NCI-H524 (cell line): ENCODE results near the gene PTGES.

Source experiments
- DNase-seq, 2 experiments: peaks; one replicate each; lab custom pipeline; 2025; lab: John Stamatoyannopoulos, UW

The PTGES gene

DNA sequence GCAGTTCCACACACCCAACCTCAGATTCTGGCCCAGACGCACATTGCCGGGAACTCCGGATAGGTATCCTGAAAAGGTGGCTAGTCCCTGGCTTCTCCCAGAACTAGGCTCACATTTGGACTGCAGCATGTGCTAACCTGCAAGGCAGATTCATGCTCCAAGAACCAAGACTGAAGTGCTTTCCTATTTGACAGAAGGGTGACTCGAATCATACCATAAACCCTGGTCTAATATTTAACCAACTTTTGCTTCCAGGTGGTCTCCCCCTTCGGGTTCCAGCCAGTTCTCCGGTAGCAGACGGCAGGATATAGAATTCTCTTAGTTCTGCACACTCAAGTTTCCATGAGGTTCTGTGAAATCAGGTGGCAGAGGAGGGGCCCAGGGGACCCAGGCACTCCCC, 7.6 kb downstream of the PTGES start:
- DNase-seq: no peak

- no peak for DNase-seq
Measured at GRCh38 chr9:129740666-129741464, 12.0 kb downstream of the PTGES start.

DNA sequence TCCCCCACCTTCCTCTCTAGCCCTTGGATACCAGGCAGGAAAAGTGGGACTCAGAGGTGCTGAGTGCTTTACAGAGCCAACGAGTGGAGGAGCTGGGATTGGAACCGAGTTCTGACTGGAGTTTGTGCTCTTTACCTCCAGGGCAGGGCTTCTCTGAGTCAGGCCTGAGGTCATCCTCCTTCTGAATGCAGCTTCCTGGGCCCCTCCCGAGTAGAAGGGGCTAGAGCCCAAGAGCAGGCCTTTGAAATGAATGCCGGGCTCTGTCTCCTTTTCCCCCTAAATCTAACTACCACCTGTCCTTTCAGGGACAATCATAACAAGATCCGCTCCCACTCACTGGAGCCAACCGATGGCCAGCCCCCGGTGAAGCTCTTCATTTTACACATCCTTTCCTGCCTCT, 12.7 kb downstream of the PTGES start:
- no peak for DNase-seq

DNA sequence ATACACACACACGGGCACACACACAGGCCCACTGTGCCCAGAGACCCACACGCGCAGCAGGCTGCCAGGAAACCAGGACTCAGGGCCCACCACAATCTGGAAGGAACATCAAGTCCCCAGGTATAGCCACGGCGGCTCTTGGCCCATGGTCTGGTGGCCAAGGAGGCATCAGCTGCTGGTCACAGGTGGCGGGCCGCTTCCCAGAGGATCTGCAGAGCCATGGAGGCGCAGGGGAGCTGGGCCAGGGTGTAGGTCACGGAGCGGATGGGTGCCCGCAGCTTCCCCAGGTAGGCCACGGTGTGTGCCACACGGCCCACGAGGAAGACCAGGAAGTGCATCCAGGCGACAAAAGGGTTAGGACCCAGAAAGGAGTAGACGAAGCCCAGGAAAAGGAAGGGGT, 13.4 kb downstream of the PTGES start:
- no peak for DNase-seq

GRCh38 chr9:129737479-129738274, 15.2 kb downstream of the PTGES start:
- DNase-seq: peak; percentile 80 to 86

DNA sequence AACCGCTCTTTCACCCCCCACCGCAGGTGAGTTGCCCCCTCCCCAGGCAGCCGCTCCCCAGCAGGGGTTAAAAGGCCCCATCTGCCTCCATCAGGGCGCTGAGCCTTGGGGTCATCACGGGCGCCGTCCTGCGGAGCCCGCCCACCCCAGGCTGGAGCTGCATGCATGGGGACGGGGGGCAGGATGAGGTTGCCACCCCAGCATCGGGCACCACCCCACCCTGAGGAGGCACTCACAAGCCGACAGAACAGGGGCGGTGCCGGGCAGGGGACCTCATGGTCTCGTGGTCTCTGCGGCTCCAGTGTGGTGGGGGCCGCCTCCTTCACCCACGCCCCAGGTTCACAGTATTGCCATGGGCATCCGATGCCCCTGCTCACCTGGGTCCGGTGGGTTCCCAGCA, 16.5 kb downstream of the PTGES start:
- no peak for DNase-seq

GRCh38 chr9:129735546-129735945, 17.3 kb downstream of the PTGES start:
- no peak for DNase-seq

DNA sequence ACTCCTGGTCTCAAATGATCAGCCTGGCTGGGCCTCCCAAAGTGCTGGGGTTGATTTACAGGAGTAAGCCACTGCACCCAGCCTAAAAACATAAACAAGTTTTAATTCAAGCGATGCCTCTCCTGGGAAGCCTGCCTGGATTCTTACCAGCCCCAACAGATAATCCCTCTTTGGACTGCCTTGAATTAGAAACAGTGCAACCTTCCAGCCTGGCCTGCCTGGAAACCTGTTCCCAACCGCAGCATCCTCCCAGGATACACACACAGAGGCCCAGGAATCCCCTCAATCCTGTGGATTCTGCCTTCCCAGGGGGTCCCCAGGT, 19.2 kb downstream of the PTGES start:
- DNase-seq: no peak

GRCh38 chr9:129732946-129733631, 19.8 kb downstream of the PTGES start:
- DNase-seq: no peak

DNA sequence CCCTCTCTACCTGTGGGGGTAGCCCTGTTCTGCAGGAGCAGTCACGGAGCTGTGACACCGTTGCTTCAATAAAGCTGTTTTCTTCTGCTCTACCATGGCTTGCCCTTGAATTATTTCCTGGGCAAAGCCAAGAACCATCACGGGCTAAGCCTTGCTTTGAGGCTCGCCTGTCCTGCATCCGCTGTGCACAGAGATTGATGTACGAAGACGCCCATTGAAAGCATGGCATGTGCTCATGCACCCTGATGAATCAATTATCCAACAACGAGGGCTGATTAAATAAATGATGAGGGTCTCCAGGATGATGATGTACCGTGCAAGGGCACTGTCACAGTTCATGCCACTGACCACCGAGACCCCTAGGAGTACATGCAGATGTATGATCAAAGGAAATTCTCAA, 20.7 kb downstream of the PTGES start:
- no peak for DNase-seq

- no peak for DNase-seq
Measured at GRCh38 chr9:129731477-129732085, 21.3 kb downstream of the PTGES start.

- DNase-seq: no peak
Measured at GRCh38 chr9:129728744-129729143, 24.1 kb downstream of the PTGES start.

- DNase-seq: peak; percentile 56 to 78
Measured at GRCh38 chr9:129726322-129727160, 26.3 kb downstream of the PTGES start.

DNA sequence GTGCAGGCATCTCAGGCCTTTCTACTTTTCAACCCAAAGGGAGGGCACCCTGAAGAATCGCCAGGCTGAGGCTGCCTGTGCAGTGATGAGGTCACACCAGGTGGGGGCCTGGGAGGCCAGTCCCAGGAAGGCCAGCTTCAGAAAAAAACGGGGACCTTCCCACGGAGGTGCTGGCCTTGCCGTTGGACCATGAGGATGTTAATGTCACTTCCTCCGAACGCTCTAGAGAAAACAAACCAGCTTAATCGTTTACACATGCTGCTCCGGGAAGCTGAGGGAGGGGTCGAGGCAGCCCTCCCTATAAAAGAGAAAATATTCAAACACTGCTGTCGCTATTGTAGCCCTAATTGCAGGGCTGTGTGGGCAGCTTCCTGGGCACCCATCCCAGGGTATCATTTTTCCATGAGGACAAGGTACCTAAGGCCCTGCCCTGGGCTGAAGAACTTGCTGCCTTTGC, 27.0 kb downstream of the PTGES start:
- DNase-seq: no peak

- no peak for DNase-seq
Measured at GRCh38 chr9:129724456-129725190, 28.2 kb downstream of the PTGES start.

DNA sequence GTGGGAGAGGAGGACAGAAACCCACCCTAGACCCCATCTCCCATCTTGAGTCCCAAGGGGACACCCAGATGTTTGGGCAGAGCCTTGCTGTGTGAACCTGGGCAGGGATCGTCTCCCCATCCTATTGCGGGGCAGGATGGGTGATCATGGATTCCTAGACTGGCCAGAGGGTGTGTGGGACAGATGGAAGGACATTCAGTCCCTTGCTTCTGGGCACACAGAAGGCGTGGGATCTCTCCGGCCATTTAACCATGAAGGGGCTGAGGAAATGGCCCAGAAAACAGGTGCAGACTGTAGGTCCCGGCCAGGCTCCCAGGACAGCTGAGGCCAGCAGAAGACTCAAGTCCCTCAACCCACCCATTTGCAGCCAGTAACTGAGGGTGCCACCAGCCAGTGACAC, 29.9 kb downstream of the PTGES start:
- no peak for DNase-seq

DNA sequence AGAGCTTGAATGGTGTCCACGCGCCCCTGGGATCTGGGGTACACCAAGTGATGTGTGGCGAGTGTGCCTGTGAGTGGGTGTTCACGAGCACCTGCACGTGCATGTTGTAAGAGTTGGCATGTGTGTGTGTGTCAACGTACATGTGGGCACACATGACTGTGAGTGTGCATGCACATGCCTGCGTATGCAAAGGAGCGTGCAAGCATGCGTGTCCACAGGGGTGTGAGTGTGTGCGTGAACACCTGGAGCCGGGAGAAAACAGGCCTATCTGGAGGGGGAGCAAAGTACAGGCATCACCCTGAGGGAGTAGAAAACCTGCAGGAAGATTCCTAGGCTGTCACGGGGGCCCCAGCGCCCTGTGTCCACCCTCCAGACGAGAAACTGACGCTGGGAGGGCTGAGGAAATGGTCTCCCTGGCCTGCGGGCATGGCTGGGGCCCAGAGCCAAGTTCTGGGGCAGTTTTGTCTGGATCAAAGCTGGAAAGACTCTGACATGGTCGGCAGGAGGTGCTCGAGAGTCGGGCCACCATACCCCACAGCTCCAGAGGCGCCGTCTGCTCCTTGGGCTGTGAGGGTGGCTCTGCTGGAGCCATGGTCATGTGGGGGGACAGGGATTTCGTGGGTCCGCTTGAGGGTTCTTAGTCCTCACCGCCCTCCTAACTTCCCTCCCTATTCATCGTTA, 31.8 kb downstream of the PTGES start:
- DNase-seq: no peak

DNA sequence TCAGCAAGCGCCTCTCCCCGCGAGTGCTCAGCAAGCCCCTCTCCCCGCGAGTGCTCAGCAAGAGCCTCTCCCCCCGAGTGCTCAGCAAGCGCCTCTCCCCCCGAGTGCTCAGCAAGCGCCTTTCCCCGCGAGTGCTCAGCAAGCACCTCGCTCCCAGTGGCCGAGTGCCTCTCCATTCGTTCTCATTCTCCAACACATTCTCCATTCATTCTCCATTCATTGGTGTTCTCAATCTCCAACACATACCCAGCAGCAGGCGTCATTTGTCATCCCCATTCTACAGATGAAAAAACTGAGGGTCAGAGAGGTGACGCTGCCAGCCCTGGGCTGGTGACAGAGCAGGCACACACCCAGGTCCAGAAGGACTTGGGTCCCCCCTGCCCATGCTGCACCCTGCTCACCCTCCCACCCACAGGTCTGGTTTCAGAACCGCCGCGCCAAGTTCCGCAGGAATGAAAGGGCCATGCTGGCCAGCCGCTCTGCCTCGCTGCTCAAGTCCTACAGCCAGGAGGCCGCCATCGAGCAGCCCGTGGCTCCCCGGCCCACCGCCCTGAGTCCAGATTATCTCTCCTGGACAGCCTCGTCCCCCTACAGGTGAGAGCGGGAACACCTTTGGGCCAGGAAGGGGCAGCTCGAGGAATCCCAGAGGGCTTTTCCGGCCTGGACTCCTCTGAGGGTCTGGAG, 32.5 kb downstream of the PTGES start:
- DNase-seq: no peak

DNA sequence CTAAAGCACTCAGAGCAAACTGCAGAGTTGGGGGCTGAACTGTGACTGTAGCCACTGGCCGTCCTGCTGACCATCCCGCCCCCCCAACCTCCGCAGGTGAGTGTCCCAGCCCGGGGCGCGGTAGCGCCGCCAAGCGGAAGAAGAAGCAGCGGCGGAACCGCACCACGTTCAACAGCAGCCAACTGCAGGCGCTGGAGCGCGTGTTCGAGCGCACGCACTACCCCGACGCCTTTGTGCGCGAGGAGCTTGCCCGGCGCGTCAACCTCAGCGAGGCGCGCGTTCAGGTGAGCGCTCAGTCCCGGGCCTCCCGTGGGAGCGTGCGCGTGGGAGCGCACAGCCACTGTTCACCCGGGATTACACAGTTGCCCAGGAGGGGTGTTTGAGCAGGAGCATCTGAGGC, 33.7 kb downstream of the PTGES start:
- no peak for DNase-seq

GRCh38 chr9:129718647-129719046, 34.2 kb downstream of the PTGES start:
- DNase-seq: no peak
